GM12875 (cell line): ENCODE measurements around the gene S100B.

Experiments used
- H3K4me3 ChIP-seq: one replicate; pipeline ENCODE4 v1.5.1; 2011; ENCODE audit warnings: low read depth, low read length, control low read depth
- TF ChIP-seq, protein P1 (sequence below): IDR thresholded peaks from 2 replicates; pipeline ENCODE4 v1.5.1; 2011; ENCODE audit warnings: low read depth, mild to moderate bottlenecking, control low read depth, inconsistent platforms, low read length, moderate library complexity, borderline replicate concordance; ENCODE audit not compliant: insufficient read depth

Gene S100B

DNA sequence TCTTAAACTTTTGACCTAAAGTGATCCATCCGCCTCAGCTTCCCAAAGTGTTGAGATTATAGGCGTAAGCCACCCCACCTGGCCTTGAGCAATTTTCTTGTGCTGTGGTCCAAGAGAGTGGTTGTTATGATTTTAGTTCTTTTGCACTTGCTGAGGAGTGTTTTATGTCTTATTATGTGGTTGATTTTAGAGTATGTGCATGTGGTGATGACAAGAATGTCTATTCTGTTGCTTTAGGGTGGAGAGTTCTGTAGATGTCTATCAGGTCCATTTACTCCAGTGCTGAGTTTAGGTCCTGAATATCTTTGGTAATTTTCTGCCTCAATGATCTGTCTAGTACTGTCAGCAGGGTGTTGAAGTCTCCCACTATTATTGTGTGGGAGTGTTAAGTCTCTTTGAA, 11.2 kb upstream of the S100B start:
- no peak overlapping the region for H3K4me3 ChIP-seq
- TF ChIP-seq, protein P1, sequence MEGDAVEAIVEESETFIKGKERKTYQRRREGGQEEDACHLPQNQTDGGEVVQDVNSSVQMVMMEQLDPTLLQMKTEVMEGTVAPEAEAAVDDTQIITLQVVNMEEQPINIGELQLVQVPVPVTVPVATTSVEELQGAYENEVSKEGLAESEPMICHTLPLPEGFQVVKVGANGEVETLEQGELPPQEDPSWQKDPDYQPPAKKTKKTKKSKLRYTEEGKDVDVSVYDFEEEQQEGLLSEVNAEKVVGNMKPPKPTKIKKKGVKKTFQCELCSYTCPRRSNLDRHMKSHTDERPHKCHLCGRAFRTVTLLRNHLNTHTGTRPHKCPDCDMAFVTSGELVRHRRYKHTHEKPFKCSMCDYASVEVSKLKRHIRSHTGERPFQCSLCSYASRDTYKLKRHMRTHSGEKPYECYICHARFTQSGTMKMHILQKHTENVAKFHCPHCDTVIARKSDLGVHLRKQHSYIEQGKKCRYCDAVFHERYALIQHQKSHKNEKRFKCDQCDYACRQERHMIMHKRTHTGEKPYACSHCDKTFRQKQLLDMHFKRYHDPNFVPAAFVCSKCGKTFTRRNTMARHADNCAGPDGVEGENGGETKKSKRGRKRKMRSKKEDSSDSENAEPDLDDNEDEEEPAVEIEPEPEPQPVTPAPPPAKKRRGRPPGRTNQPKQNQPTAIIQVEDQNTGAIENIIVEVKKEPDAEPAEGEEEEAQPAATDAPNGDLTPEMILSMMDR, result no peak

GRCh38 chr21:46613391-46613790, 8.5 kb upstream of the S100B start:
- TF ChIP-seq, protein P1, result no peak
- no peak overlapping the region for H3K4me3 ChIP-seq

DNA sequence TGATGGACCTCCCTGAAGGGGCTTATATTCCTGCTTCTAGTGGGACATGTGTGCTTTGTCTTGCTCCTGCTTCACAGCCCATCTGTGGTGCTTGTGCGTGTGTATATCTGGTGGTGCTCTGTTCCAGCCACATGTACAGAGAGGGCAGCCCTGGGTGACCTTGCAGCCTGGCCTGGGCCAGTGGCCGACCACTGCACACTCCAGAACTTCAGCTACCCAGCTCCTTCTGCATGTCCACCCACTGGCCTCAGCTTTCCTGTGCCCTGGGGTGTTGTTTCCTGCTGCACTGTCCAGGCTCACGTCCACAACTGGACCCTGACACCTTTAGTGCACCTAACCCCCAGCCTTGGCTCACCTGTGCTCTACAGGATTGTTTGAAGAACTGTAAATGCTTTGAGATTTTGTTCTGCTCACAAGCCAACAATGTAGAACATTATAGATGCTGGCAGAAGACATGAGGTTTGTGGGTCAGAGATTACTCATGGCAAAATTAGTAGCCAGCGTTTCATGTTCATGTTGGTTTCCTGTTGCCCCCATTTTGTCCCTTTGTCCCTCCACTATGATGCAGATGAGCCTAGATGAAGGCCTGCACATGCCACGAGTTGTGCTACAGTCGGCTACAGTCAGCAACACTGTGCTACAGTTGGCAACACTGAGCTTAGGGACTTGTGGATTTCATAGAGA, 5.3 kb upstream of the S100B start:
- TF ChIP-seq, protein P1, result no peak
- H3K4me3 ChIP-seq, result no peak overlapping the region

DNA sequence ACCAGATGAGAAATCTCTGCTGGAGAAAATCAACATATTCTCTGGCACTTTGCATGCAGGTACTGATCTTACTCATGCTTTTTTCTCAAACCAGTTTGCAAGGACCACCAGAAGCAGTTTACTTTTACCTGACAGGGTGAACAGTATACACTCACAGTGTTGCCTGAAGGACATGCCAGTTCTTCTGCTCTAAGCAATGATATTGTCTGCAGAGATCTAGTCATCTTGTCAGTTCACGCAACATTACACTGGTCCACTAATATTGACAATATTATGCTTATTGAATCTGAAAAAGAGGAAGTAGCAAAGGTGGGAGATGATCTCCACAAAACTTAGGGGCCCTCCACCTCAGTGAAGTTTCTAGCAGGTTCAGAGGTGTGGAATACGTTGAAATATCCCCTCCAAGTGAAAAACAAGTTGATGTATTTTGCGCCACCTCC, 3.8 kb upstream of the S100B start:
- TF ChIP-seq, protein P1, result no peak
- no peak overlapping the region for H3K4me3 ChIP-seq

- no peak overlapping the region for H3K4me3 ChIP-seq
- TF ChIP-seq, protein P1, result no peak
Measured at GRCh38 chr21:46607636-46608035, 2.8 kb upstream of the S100B start.

GRCh38 chr21:46606427-46606813, 1.5 kb upstream of the S100B start:
- TF ChIP-seq, protein P1, result no peak
- no peak overlapping the region for H3K4me3 ChIP-seq

DNA sequence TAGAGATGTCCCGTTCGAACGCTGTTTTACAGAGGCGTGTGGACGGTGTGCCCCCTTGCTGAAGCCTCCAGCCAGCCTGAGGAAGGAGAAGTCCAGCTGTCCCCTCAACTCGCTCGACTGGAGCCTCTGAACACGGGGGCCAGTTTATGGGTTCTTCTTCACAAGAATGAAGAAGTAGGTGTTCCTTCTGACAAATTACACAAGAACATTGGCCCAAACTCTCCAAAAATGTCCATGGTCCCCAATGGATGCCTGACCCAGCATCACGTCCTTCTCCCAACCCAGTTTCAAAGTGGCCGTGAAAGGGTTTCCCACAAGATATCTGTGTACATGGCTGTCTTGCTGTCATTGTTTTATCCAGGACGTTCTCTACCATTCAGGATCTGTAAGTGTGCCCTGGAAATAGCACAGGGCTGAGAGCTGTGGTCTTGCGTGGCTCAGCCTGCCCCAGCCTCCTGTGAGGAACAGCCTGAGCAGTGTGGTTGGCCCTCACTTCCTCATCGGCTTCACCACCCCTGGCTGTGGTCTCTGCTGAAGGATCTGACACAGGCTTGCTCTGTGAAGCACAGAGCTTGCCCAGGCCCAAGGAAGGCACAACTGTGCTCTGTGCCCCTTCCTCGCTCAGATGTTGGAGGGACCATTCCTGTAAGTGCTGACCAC, 1.0 kb upstream of the S100B start:
- TF ChIP-seq, protein P1, result no peak
- H3K4me3 ChIP-seq, result no peak overlapping the region
